ENCODE data around the gene PTPRJ. TPM values are rescaled to one million over a fixed set of nuclear protein-coding genes. Genes with fewer than 3 reads are reported as not detected.

PTPRJ gene
- total RNA-seq, 1 donor from 2014 or later = 24.3 TPM

DNA sequence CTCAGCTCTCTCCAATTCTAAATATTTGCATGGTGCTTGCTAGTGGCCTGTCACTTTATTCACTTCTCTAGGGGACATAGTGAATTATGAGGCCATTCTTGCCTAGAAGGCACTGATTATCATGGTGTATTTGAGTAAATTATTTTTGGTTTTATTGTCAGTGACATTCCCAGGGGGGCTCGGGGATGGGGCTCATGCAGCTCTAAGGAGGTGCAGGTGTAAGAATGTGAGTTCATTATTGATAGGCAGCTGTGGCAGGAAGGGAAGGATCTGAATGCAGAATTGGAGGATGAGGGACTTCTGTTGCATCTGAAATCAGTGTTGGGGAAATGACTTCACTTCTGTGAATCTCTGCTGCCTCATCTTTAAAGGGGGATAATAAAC is 182.5 kb downstream of the PTPRJ start:
- no peak for DNase-seq (ENCODE audit: low read depth, low spot score)
- Mint-ChIP-seq H3K4me3 (no peak overlapping the region), H3K27ac (ENCODE audit: unreplicated experiment) (no peak overlapping the region), H3K36me3 (ENCODE audit: low read depth) (peaks cover 25% of the 10 kb centered on the region), H3K9me3 (no peaks in the 10 kb centered on the region), H3K4me1 (no peaks in the 10 kb centered on the region), H3K27me3 (ENCODE audit: low read depth) (no peaks in the 10 kb centered on the region)
- TF ChIP-seq, protein P1, sequence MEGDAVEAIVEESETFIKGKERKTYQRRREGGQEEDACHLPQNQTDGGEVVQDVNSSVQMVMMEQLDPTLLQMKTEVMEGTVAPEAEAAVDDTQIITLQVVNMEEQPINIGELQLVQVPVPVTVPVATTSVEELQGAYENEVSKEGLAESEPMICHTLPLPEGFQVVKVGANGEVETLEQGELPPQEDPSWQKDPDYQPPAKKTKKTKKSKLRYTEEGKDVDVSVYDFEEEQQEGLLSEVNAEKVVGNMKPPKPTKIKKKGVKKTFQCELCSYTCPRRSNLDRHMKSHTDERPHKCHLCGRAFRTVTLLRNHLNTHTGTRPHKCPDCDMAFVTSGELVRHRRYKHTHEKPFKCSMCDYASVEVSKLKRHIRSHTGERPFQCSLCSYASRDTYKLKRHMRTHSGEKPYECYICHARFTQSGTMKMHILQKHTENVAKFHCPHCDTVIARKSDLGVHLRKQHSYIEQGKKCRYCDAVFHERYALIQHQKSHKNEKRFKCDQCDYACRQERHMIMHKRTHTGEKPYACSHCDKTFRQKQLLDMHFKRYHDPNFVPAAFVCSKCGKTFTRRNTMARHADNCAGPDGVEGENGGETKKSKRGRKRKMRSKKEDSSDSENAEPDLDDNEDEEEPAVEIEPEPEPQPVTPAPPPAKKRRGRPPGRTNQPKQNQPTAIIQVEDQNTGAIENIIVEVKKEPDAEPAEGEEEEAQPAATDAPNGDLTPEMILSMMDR (conservative IDR thresholded peaks at IDR 0.05) = no peak

DNA sequence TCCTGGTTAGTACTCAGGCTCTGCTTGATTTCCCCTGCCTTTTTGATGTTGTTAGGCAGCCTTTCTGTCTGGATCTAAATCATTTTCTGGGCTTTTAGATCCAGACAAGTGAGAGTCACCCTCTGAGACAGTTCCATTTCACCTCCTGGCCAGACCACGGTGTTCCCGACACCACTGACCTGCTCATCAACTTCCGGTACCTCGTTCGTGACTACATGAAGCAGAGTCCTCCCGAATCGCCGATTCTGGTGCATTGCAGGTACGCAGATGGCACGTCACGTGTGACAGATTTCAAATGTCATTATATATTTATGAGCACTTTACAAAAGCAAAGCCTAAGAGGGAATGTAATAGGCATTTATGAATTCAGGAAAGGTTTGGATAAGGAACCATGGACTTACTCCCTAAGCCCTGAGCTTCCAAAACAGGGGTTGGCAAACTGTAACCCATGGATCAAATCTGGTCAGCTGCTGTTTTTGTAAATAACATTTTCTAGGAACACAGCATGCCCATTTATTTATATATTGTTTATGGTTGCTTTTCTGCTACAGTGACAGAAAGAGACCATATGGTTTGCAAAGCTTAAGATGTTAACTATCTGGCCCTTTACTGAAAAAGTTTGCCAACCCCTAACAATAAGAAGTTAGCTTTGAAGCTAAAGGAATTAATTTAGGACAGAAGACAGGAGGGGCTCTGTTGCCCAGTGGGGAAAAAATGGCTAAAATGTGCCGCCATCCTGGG is 183.2 kb downstream of the PTPRJ start:
- peaks cover 27% of the 10 kb centered on the region for H3K36me3 Mint-ChIP-seq (ENCODE audit: low read depth)
- H3K27ac Mint-ChIP-seq (ENCODE audit: unreplicated experiment) = peak overlapping the region; percentile 81
- TF ChIP-seq, protein P1 (conservative IDR thresholded peaks at IDR 0.05) = no peak
- no peaks in the 10 kb centered on the region for H3K4me1 Mint-ChIP-seq
- H3K27me3 Mint-ChIP-seq (ENCODE audit: low read depth) = no peaks in the 10 kb centered on the region
- DNase-seq (ENCODE audit: low read depth, low spot score) = no peak
- no peaks in the 10 kb centered on the region for H3K9me3 Mint-ChIP-seq
- no peak overlapping the region for H3K4me3 Mint-ChIP-seq

DNA sequence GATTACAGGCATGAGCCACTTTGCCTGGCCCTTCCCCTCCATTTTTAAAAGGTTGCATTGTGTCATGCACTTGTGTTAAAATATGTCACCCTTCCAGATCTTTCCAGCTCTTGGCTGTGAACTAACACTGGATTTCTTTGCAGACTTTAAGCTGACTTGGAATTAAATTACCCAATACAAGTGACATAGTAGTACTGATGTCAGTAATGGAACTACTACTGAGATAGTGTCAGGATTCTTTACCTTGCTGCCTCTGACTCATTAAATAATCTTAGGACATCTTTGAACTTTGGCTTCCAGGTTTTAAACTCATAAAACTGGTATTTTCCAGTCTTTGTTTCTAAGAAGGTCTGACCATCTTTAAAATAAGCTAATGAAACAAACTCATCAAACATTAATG is 184.5 kb downstream of the PTPRJ start:
- TF ChIP-seq, protein P1 (conservative IDR thresholded peaks at IDR 0.05) = no peak
- no peak overlapping the region for H3K27ac Mint-ChIP-seq (ENCODE audit: unreplicated experiment)
- no peak overlapping the region for H3K4me3 Mint-ChIP-seq
- no peaks in the 10 kb centered on the region for H3K9me3 Mint-ChIP-seq
- peaks cover 30% of the 10 kb centered on the region for H3K36me3 Mint-ChIP-seq (ENCODE audit: low read depth)
- no peak for DNase-seq (ENCODE audit: low read depth, low spot score)
- H3K27me3 Mint-ChIP-seq (ENCODE audit: low read depth) = no peaks in the 10 kb centered on the region
- H3K4me1 Mint-ChIP-seq = peaks cover 8% of the 10 kb centered on the region

DNA sequence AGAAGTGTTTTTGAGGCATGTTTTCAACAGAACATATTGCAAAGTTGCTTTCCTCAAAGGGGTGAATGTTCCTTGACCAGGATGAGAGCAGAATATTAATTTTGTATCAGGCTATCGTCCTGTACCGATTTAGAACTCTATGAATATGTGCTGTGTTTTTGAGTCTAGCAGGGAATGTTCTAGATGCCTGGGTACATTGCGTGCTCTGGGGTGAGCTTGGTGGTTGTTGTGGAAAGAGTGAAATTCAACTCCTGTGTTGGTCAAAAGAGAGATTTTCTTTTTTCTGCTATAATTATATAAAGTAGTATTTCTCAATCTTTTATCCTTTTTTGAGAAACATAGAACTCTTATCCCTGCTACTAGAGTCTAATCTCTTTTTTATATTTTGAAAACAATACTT is 185.1 kb downstream of the PTPRJ start:
- no peak overlapping the region for H3K27ac Mint-ChIP-seq (ENCODE audit: unreplicated experiment)
- no peaks in the 10 kb centered on the region for H3K27me3 Mint-ChIP-seq (ENCODE audit: low read depth)
- no peak for DNase-seq (ENCODE audit: low read depth, low spot score)
- no peaks in the 10 kb centered on the region for H3K9me3 Mint-ChIP-seq
- peaks cover 30% of the 10 kb centered on the region for H3K36me3 Mint-ChIP-seq (ENCODE audit: low read depth)
- no peak overlapping the region for H3K4me3 Mint-ChIP-seq
- H3K4me1 Mint-ChIP-seq = peaks cover 13% of the 10 kb centered on the region
- TF ChIP-seq, protein P1 (conservative IDR thresholded peaks at IDR 0.05) = no peak

DNA sequence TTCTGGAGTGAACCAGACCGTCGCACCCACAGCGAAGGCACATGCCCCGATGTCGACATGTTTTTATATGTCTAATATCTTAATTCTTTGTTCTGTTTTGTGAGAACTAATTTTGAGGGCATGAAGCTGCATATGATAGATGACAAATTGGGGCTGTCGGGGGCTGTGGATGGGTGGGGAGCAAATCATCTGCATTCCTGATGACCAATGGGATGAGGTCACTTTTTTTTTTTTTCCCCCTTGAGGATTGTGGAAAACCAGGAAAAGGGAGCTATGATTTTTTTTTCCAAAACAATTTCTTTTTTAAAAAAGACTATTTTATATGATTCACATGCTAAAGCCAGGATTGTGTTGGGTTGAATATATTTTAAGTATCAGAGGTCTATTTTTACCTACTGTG is 187.0 kb downstream of the PTPRJ start:
- Mint-ChIP-seq H3K36me3 (ENCODE audit: low read depth) (peaks cover 30% of the 10 kb centered on the region), H3K4me1 (peaks cover 19% of the 10 kb centered on the region), H3K27ac (ENCODE audit: unreplicated experiment) (no peak overlapping the region), H3K27me3 (ENCODE audit: low read depth) (no peaks in the 10 kb centered on the region), H3K9me3 (no peaks in the 10 kb centered on the region), H3K4me3 (no peak overlapping the region)
- TF ChIP-seq, protein P1 (conservative IDR thresholded peaks at IDR 0.05) = no peak
- DNase-seq (ENCODE audit: low read depth, low spot score) = no peak
